HL-60 (cell line): ENCODE results near the gene LMNTD1.

Source experiments
- POLR2AphosphoS5 ChIP-seq: IDR thresholded peaks from 2 replicates; pipeline ENCODE4 v1.6.1; 2012; ENCODE audit warnings: low read depth
- REST ChIP-seq: IDR thresholded peaks from 2 replicates; pipeline ENCODE4 v1.6.1; 2012; ENCODE audit warnings: low read depth; ENCODE audit not compliant: insufficient replicate concordance
- SPI1 ChIP-seq: IDR thresholded peaks from 2 replicates; pipeline ENCODE4 v1.6.1; 2012; ENCODE audit warnings: low read depth, mild to moderate bottlenecking, borderline replicate concordance
- TF ChIP-seq, protein P1 (sequence below): IDR thresholded peaks from one replicate; pipeline ENCODE4 v1.5.1; 2011; ENCODE audit warnings: low read length, control low read depth, inconsistent platforms; ENCODE audit not compliant: insufficient read depth

GRCh38 chr12:25438638-25439037 is 114.4 kb downstream of the LMNTD1 start:
- TF ChIP-seq, protein P1, sequence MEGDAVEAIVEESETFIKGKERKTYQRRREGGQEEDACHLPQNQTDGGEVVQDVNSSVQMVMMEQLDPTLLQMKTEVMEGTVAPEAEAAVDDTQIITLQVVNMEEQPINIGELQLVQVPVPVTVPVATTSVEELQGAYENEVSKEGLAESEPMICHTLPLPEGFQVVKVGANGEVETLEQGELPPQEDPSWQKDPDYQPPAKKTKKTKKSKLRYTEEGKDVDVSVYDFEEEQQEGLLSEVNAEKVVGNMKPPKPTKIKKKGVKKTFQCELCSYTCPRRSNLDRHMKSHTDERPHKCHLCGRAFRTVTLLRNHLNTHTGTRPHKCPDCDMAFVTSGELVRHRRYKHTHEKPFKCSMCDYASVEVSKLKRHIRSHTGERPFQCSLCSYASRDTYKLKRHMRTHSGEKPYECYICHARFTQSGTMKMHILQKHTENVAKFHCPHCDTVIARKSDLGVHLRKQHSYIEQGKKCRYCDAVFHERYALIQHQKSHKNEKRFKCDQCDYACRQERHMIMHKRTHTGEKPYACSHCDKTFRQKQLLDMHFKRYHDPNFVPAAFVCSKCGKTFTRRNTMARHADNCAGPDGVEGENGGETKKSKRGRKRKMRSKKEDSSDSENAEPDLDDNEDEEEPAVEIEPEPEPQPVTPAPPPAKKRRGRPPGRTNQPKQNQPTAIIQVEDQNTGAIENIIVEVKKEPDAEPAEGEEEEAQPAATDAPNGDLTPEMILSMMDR = no peak
- TF ChIP-seq REST (peak; percentile 55), SPI1 (no peak), POLR2AphosphoS5 (no peak)
